GF-D8 (cell line): ENCODE measurements around the gene NOL7.

Experiments
- DNase-seq: peaks from one replicate; lab custom pipeline; 2025; lab: John Stamatoyannopoulos, UW

NOL7 gene

DNA sequence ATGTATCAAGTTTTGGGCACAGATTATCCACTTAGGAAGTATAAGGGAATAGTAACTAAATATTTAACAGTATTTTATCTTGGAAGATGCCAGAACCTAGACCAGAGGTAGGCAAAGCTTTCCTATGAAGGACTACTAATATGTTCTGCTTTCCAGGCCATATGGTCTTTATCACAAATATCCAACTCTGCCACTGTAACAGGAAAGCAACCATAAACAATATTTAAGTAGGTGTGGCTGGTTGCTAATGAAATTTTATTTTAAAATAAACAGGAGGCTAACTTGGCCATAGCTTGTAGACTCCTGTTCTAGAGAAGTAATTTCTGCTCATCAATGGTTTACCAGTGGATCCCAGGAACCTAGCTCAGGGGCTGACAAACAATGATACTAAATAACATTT lies 39.4 kb downstream of the NOL7 start:
- DNase-seq: no peak

DNA sequence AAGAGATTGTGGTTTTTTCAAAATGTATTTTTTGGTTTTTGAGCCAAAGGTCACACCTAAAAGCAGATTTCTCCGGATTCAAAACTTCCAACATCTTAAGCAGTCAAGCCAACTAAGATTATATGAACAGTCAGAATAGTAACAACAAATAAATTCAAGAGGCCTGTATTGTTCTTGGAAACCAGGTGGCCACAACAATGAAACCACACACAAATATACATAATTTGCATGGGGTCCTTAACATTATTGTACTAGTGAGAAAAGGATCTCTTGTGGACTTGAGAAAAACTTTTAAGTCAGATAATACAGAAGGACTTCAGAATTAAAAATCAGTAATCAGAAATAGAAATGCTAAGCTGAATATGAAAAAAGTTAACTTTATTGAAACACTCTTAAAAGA lies 40.6 kb downstream of the NOL7 start:
- no peak for DNase-seq

DNA sequence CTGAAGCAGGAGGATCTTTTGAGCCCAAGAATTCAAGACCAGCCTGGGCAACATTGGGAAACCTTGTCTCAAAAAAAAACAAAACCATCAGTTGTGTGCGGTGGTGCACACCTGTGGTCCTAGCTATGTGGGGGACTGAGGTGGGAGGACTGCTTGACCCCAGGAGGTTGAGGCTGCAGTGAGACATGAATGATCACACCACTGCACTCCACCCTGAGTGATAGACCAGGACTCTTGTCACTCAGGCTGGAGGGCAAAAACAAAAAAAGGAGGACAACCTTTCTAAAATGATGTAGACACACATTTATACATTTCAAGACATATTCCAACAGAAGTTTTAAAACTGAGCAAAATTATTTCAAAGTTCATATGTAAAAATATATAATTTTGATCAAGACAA lies 45.1 kb downstream of the NOL7 start:
- DNase-seq: no peak

DNA sequence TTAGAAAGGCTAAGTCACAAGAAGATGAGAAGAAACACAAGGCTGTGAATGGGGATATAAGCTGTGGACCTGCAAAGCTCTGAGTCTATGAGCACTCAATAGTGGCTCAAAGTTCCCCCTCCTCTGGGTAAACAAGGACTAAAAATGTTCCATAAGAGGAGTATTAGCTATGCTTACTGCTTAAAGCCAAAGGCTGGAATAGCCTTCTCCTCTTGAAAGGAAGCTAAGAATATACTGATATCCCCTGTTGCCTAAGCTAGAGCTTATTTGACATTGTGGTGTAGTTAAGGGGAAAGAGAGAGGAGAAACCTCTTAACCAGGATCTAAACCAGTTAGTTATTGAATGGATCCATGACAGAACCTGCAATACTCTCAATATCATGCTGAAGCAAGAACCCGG lies 45.8 kb downstream of the NOL7 start:
- DNase-seq: no peak

DNA sequence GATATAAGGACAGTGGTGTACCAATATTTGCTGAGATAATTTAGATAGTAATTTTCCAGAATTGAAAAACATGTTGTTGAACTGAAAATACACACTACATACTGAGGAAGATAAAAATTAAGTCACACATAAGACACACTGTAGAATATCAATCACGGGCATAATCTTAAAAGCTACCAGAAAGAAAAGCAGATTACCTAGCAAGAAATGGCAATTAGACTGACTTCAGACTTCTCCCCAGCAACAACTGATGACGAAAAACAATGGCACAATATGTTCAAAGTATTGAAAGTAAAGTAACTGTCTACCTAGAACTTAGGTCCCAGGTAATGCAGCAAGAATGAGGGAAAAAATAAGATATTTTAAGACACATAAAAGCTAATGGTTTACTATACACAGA lies 46.5 kb downstream of the NOL7 start:
- no peak for DNase-seq

DNA sequence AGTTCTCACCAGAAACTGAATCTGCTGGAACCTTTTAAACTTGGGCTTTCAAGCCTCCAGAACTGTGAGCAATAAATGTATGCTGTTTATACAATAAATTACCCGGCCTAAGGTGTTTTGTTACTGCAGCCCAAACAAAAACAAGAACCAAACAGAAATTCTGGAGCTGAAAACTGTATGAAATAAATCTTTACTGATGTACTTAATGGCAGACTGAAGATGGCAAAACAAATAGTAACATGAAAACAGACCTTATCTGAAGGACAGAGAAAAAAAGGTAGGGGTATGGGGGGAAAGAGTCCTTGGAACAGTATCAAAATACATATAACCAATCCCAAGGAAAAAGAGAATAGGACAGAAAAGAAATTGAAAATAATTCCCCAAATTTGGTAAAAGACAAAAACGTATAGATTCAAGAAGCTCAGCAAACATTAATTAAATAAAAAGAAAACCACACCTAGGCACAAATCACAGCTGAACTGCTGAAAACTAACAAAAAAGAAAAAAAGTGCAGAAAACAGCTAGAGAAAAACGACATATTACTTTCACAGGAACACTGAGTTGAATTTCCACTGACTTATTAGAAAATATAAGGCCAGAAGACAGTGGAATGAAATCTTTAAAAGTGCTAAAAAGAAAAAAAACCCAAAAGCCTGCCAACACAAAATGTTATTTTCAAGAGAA lies 47.7 kb downstream of the NOL7 start:
- DNase-seq: no peak

DNA sequence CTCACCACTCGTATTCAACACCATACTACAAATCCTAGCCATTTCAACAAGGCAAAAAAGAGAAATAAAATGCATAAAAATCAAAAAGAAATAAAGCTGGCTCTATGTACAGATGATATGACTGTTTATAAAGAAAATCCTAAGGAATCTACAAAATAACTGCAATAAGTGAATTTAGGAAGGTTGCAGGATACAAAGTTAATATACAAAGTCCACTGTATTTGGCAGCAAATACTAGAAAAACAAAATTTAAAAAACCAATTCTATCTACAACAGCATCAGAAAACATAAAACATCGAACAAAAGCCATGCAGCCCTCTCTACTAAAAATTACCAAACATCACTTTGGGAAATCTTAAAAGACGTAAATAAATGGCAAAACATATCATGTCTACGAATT lies 48.9 kb downstream of the NOL7 start:
- DNase-seq: no peak

DNA sequence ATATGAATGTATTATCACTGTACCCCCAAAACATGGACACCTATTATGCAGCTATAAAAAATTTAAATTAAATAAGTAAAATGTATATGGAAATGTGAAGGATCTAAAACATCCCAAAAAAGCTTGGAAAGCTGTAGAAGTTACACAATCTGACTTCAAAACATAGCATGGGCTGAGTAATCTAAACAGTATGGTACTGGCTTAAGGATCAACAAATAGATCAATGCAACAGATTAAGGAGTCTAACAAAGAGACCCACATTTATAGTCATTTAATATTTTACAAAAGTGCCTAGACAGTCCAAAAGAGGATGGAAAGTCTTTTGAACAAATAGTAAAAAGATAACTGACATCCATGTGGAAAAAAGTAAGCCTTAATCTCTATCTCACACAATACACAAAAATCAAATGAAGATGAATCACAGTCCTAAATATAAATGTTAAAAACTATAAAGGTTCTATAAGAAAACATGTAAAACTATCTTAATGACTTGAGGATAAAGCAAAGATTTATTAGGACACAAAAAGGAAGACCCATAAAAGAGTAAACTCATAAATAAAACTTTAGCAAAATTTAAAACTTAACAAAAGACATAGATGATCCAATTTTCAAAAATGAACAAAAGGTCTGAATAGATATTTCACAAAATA lies 49.7 kb downstream of the NOL7 start:
- no peak for DNase-seq

DNA sequence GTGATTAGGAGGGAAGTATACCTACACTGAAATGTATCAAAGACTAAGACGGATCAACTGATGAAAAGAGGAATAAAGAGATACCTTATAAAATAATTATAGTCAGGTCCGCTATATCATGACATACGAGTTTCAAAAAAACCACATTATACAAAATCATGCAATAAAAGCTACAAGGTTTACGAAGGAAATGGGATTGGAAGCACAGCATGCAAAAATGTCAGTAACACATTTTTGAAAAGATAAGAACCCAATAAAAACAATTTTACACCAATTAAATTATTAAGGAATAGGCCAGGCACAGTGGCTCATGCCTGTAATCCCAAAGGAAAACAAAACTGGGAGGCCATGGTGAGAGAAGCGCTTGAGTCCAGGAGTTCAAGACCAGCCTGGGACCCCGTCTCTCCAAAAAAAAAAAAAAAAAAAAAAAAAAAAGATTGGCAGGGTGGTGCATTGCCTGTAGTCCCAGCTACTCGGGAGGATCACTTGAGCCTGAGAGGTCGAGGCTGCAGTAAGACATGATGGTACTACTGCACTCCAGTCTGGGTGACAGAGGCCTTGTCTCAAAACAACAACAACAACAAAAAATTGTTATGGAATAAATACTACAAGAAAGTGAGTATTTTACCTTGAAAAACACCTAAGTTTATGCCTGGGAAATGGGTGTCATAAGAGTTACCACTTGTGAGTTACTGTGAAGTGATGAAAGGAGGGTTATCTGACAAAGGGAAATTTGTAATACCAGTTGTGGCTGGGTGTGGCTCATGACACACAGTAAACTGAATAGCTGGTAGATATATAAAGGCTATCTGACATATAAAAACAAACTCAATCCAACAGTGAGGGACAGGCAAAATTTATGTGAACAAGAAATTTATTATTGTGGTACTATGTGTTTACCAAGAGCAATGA lies 51.3 kb downstream of the NOL7 start:
- no peak for DNase-seq

DNA sequence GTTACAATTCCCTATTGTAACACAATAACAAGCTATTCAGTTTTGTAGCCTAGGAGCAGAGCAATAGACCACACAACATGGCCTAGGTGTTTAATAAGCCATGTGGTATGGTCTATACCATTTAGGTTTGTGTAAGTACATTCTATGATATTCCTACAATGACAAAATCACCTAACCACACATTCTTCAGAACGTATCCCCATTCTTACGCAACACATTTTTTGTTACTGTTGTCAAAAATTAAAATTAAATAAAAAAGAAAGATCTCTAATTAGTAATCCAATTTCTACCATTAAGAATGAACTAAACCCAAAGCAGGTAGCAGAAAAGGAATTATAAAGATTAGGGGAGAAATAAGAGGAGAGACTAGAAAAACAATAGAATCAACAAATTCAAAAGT lies 52.5 kb downstream of the NOL7 start:
- DNase-seq: no peak

DNA sequence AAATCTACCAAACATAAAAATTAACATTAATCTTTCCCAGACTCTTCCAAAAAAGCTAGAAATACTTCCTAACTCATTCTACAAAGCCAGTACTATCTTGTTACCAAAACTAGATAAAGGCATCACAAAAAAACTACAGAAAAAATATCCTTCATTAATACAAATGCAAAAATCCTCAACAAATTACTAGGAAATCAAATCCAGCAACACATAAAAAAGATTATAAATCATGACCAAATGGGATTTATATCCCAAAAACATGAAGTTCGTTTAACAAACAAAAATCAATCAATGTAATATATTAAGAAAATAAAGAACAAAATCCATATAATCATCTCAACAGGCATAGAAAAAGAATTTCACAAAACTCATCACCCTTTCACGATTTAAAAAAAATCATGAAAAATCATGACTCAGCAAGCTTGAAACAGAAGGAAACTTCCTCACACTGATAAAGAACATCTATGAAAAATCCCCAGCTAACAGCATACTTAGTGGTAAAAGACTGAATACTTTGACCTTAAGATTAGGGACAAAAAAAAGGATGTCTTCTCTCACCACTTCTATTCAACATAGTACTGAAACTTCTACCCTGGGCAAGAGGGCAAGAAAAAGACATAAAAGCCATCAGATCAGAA lies 53.3 kb downstream of the NOL7 start:
- DNase-seq: no peak

DNA sequence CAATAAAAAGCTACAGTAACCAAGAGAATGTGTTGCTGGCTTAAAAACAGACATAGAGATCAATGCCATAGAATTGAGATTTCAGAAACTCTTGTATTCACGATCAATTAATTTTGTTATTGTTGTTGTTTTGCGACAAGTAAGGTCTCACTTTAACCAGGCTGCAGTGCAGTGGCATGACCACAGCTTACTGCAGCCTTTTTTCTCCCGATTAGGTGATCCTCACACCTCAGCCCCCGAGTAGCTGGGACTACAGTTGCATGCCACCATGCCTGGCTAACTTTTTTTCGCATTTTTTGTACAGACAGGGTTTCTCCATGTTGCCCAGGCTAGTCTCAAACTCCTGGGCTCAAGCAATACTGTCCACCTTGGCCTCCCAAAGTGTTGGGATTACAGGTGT lies 54.3 kb downstream of the NOL7 start:
- no peak for DNase-seq
